ENCODE measurements around the gene EIF6. TPM values are rescaled to one million over a fixed set of nuclear protein-coding genes. Genes with fewer than 3 reads are reported as not detected.
"Not testable (repeated sequence)": the region's sequence is repeated elsewhere in the genome, so short reads cannot be mapped to it uniquely, and the experiment has no call there.

EIF6 gene
- total and polyA plus RNA-seq, 2 experiments from 2014 or later = 166 to 245 TPM

- 0 out of 2 replicates have a peak overlapping the region, but pooled peaks have one; percentile 37 for H3K4me3 ChIP-seq
Measured at GRCh38 chr20:35319192-35319870, 34.8 kb upstream of the EIF6 start.

GRCh38 chr20:35318502-35319157 lies 34.1 kb upstream of the EIF6 start:
- H3K27me3 ChIP-seq (replicated peaks; ENCODE audit: insufficient read depth) = no peaks in the 10 kb centered on the region
- no peaks in the 10 kb centered on the region for H3K79me2 ChIP-seq (ENCODE audit: insufficient read depth)
- no peaks in the 10 kb centered on the region for H3K9me2 ChIP-seq (ENCODE audit: insufficient read depth)
- 52 to 55% methylated on average over 6 of the region's 6 CpGs for WGBS, 2 experiments (ENCODE audit: low coverage in 1 of 2, low lambda C conversion rate in 2 of 2, missing lambda C conversion rate in 2 of 2)
- H3K4me3 ChIP-seq = no peak overlapping the region
- H3F3A ChIP-seq (ENCODE audit: insufficient read depth) = peaks cover 56% of the 10 kb centered on the region
- no peaks in the 10 kb centered on the region for H4K20me1 ChIP-seq (ENCODE audit: insufficient read depth)
- no peak overlapping the region for H3K9ac ChIP-seq
- in situ Hi-C loops (cut with MboI) = no loop called here
- peak; percentile 81 for DNase-seq
- H3K27ac ChIP-seq = peak overlapping the region; percentile 90
- H3K9me3 ChIP-seq (ENCODE audit: low read depth) = no peaks in the 10 kb centered on the region
- peak overlapping the region; percentile 73 for H3K4me2 ChIP-seq (ENCODE audit: unreplicated experiment)
- no peaks in the 10 kb centered on the region for H3K36me3 ChIP-seq (ENCODE audit: low read depth)
- peaks cover 65% of the 10 kb centered on the region for H3K4me1 ChIP-seq (ENCODE audit: insufficient read depth)
- H2AFZ ChIP-seq = no peak overlapping the region
- TF ChIP-seq EZH2 (IDR thresholded peaks at IDR 0.05; ENCODE audit: insufficient read depth, poor library complexity, severe bottlenecking) = no peak
- no peak for TF ChIP-seq EZH2phosphoT487 (IDR thresholded peaks at IDR 0.05; ENCODE audit: insufficient read depth, low read depth)

More at GRCh38 chr20:35319192-35319870, 34.8 kb upstream of the EIF6 start:
- Histone ChIP-seq H3K27me3 (replicated peaks; ENCODE audit: insufficient read depth) (no peaks in the 10 kb centered on the region), H3K9me3 (ENCODE audit: low read depth) (no peaks in the 10 kb centered on the region), H3F3A (ENCODE audit: insufficient read depth) (peaks cover 54% of the 10 kb centered on the region), H3K9me2 (ENCODE audit: insufficient read depth) (no peaks in the 10 kb centered on the region), H3K4me2 (ENCODE audit: unreplicated experiment) (peak overlapping the region; percentile 73), H4K20me1 (ENCODE audit: insufficient read depth) (no peaks in the 10 kb centered on the region), H3K27ac (peak overlapping the region; percentile 90), H3K9ac (peak overlapping the region; percentile 59; the same call in 1 of the 2 replicates), H2AFZ (no peak overlapping the region), H3K36me3 (ENCODE audit: low read depth) (no peaks in the 10 kb centered on the region), H3K4me1 (ENCODE audit: insufficient read depth) (peaks cover 65% of the 10 kb centered on the region), H3K79me2 (ENCODE audit: insufficient read depth) (no peaks in the 10 kb centered on the region)
- WGBS, 2 experiments (ENCODE audit: low coverage in 1 of 2, low lambda C conversion rate in 2 of 2, missing lambda C conversion rate in 2 of 2) = 37% methylated on average over 5 of the region's 5 CpGs
- TF ChIP-seq EZH2 (IDR thresholded peaks at IDR 0.05; ENCODE audit: insufficient read depth, poor library complexity, severe bottlenecking) (no peak), EZH2phosphoT487 (IDR thresholded peaks at IDR 0.05; ENCODE audit: insufficient read depth, low read depth) (no peak)
- in situ Hi-C loops (cut with MboI) = no loop called here
- peak; percentile 58 for DNase-seq

- Histone ChIP-seq H4K20me1 (ENCODE audit: insufficient read depth) (no peaks in the 10 kb centered on the region), H3K4me1 (ENCODE audit: insufficient read depth) (peaks cover 69% of the 10 kb centered on the region), H3K4me2 (ENCODE audit: unreplicated experiment) (peak overlapping the region; percentile 73), H3K4me3 (no peak overlapping the region), H3K36me3 (ENCODE audit: low read depth) (no peaks in the 10 kb centered on the region), H3K9ac (no peak overlapping the region), H3K27me3 (replicated peaks; ENCODE audit: insufficient read depth) (no peaks in the 10 kb centered on the region), H3K79me2 (ENCODE audit: insufficient read depth) (no peaks in the 10 kb centered on the region), H3K9me3 (ENCODE audit: low read depth) (no peaks in the 10 kb centered on the region), H3K9me2 (ENCODE audit: insufficient read depth) (no peaks in the 10 kb centered on the region), H3F3A (ENCODE audit: insufficient read depth) (peaks cover 62% of the 10 kb centered on the region), H3K27ac (peak overlapping the region; percentile 18; the same call in 1 of the 2 replicates), H2AFZ (no peak overlapping the region)
- TF ChIP-seq EZH2 (IDR thresholded peaks at IDR 0.05; ENCODE audit: insufficient read depth, poor library complexity, severe bottlenecking) (no peak), EZH2phosphoT487 (IDR thresholded peaks at IDR 0.05; ENCODE audit: insufficient read depth, low read depth) (no peak)
- 75 to 76% methylated on average over 5 of the region's 5 CpGs for WGBS, 2 experiments (ENCODE audit: low coverage in 1 of 2, low lambda C conversion rate in 2 of 2, missing lambda C conversion rate in 2 of 2)
- no peak for DNase-seq
- in situ Hi-C loops (cut with MboI) = no loop called here
Measured at GRCh38 chr20:35317416-35318210, 33.0 kb upstream of the EIF6 start.

GRCh38 chr20:35316086-35316485 lies 31.5 kb upstream of the EIF6 start:
- in situ Hi-C loops (cut with MboI) = no loop called here
- WGBS, 2 experiments (ENCODE audit: low coverage in 1 of 2, low lambda C conversion rate in 2 of 2, missing lambda C conversion rate in 2 of 2) = 91 to 92% methylated on average over 2 of the region's 2 CpGs
- Histone ChIP-seq H3K4me1 (ENCODE audit: insufficient read depth) (peaks cover 77% of the 10 kb centered on the region), H2AFZ (no peak overlapping the region), H3K4me3 (no peak overlapping the region), H3K4me2 (ENCODE audit: unreplicated experiment) (no peak overlapping the region), H3K36me3 (ENCODE audit: low read depth) (no peaks in the 10 kb centered on the region), H3F3A (ENCODE audit: insufficient read depth) (peaks cover 65% of the 10 kb centered on the region), H3K9me3 (ENCODE audit: low read depth) (no peaks in the 10 kb centered on the region), H3K79me2 (ENCODE audit: insufficient read depth) (no peaks in the 10 kb centered on the region), H3K27ac (peak overlapping the region; percentile 65), H4K20me1 (ENCODE audit: insufficient read depth) (no peaks in the 10 kb centered on the region), H3K9ac (peak overlapping the region; percentile 46; the same call in 1 of the 2 replicates), H3K9me2 (ENCODE audit: insufficient read depth) (no peaks in the 10 kb centered on the region), H3K27me3 (replicated peaks; ENCODE audit: insufficient read depth) (no peaks in the 10 kb centered on the region)
- TF ChIP-seq EZH2 (IDR thresholded peaks at IDR 0.05; ENCODE audit: insufficient read depth, poor library complexity, severe bottlenecking) (no peak), EZH2phosphoT487 (IDR thresholded peaks at IDR 0.05; ENCODE audit: insufficient read depth, low read depth) (no peak)
- DNase-seq = no peak

GRCh38 chr20:35315632-35316020 lies 31.1 kb upstream of the EIF6 start:
- H3K27me3 ChIP-seq (replicated peaks; ENCODE audit: insufficient read depth); in situ Hi-C loops (cut with MboI); H4K20me1 ChIP-seq (ENCODE audit: insufficient read depth); H3K9me2 ChIP-seq (ENCODE audit: insufficient read depth); H3K4me3 ChIP-seq; H2AFZ ChIP-seq; H3K4me2 ChIP-seq (ENCODE audit: unreplicated experiment); H3K36me3 ChIP-seq (ENCODE audit: low read depth); H3K79me2 ChIP-seq (ENCODE audit: insufficient read depth); H3K9me3 ChIP-seq (ENCODE audit: low read depth): not testable (repeated sequence)
- 65 to 68% methylated on average over 7 of the region's 7 CpGs for WGBS, 2 experiments (ENCODE audit: low coverage in 1 of 2, low lambda C conversion rate in 2 of 2, missing lambda C conversion rate in 2 of 2)
- peaks cover 63% of the 10 kb centered on the region for H3F3A ChIP-seq (ENCODE audit: insufficient read depth)
- DNase-seq = peak; percentile 61
- H3K9ac ChIP-seq = peak overlapping the region; percentile 46; the same call in 1 of the 2 replicates
- peak overlapping the region; percentile 65 for H3K27ac ChIP-seq
- H3K4me1 ChIP-seq (ENCODE audit: insufficient read depth) = peaks cover 76% of the 10 kb centered on the region
